HepG2 (cell line): ENCODE results near the gene PURB.

Experiments
- CHD2 ChIP-seq: IDR thresholded peaks from 2 replicates; pipeline ENCODE4 v1.6.1; 2011; ENCODE audit warnings: low read depth, low read length, improper control_type of control experiment
- EP300 ChIP-seq, 3 experiments: sonication (generic) in 1 of 3; formaldehyde crosslinking in 1 of 3; IDR thresholded peaks; 2 replicates each; pipeline versions ENCODE4 v1.5.1 to v1.6.1; 2011 to 2020; ENCODE audit warnings: low read depth in 2 of 3, low read length in 2 of 3, borderline replicate concordance in 1 of 3, improper control_type of control experiment in 1 of 3, mild to moderate bottlenecking in 1 of 3, missing genetic modification reagents in 1 of 3, moderate library complexity in 1 of 3
- JUND ChIP-seq: sonication (generic); formaldehyde crosslinking; IDR thresholded peaks from 2 replicates; pipeline ENCODE4 v1.8.0; 2022; ENCODE audit warnings: mild to moderate bottlenecking, missing genetic modification reagents
- KLF12 ChIP-seq: sonication (generic); formaldehyde crosslinking; IDR thresholded peaks from 2 replicates; pipeline ENCODE4 v1.4.0; 2020; ENCODE audit warnings: missing genetic modification reagents, borderline replicate concordance
- NFIC ChIP-seq: IDR thresholded peaks from 2 replicates; pipeline ENCODE4 v1.6.1; 2012; ENCODE audit warnings: mild to moderate bottlenecking, low read length, inconsistent platforms
- TEAD3 ChIP-seq: optimal IDR thresholded peaks from 2 replicates; pipeline ENCODE3; 2016; ENCODE audit warnings: borderline replicate concordance
- TF ChIP-seq, protein P1 (sequence below): sonication (generic); formaldehyde crosslinking; IDR thresholded peaks from 2 replicates; pipeline ENCODE4 v1.4.0; 2020; ENCODE audit warnings: low read depth, mild to moderate bottlenecking, missing genetic modification reagents
- TF ChIP-seq, protein P2 (sequence below): sonication (generic); formaldehyde crosslinking; IDR thresholded peaks from 2 replicates; pipeline ENCODE4 v1.4.0; 2020; ENCODE audit warnings: missing genetic modification reagents, mild to moderate bottlenecking, borderline replicate concordance
- TF ChIP-seq, protein P3 (sequence below): sonication (generic); formaldehyde crosslinking; IDR thresholded peaks from 2 replicates; pipeline ENCODE4 v1.9.0; 2022; ENCODE audit warnings: missing genetic modification reagents, mild to moderate bottlenecking, borderline replicate concordance

DNA sequence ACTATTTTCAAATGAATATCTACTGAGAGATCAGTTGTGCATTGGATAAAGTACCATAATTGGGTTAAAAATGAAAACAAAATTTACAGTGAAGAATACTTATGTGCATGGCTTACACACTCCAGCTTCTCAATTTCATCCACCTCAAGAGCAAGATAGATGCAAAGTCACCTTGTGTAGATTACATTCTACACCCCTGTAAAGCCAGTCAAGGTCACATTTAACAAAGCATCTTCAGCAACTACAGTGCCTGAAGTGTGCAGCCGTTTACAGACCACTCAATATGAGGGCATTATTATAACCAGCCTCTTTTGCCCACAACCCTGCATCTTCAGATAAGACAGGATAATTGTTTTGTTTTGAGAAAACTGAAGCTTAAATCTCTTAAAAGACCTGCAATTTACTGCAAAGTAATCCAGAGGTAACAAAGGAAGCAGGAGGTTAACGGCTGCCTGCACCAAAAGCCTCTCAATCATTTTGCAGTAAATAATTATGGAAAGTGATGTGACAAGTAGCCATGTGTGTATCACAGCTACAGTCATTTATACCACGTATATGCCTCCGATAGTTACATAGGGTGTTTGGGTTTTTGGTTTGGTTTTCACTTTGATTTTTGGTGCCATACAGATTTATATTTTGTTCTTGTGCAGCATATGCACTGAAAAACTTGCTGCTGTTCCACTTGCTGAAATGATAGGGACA, 4.9 kb downstream of the PURB start:
- no peak for TF ChIP-seq CHD2
- no peak for TF ChIP-seq KLF12 (CRISPR knock-in tag)
- TF ChIP-seq, protein P1, sequence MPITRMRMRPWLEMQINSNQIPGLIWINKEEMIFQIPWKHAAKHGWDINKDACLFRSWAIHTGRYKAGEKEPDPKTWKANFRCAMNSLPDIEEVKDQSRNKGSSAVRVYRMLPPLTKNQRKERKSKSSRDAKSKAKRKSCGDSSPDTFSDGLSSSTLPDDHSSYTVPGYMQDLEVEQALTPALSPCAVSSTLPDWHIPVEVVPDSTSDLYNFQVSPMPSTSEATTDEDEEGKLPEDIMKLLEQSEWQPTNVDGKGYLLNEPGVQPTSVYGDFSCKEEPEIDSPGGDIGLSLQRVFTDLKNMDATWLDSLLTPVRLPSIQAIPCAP (CRISPR knock-in tag), result no peak
- TF ChIP-seq, protein P2, sequence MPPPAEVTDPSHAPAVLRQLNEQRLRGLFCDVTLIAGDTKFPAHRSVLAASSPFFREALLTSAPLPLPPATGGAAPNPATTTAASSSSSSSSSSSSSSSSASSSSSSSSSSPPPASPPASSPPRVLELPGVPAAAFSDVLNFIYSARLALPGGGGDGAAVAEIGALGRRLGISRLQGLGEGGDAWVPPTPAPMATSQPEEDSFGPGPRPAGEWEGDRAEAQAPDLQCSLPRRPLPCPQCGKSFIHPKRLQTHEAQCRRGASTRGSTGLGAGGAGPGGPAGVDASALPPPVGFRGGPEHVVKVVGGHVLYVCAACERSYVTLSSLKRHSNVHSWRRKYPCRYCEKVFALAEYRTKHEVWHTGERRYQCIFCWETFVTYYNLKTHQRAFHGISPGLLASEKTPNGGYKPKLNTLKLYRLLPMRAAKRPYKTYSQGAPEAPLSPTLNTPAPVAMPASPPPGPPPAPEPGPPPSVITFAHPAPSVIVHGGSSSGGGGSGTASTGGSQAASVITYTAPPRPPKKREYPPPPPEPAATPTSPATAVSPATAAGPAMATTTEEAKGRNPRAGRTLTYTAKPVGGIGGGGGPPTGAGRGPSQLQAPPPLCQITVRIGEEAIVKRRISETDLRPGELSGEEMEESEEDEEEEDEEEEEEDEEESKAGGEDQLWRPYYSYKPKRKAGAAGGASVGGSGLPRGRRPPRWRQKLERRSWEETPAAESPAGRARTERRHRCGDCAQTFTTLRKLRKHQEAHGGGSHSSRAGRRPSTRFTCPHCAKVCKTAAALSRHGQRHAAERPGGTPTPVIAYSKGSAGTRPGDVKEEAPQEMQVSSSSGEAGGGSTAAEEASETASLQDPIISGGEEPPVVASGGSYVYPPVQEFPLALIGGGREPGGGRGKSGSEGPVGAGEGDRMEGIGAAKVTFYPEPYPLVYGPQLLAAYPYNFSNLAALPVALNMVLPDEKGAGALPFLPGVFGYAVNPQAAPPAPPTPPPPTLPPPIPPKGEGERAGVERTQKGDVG (CRISPR knock-in tag), result no peak
- TF ChIP-seq, protein P3, sequence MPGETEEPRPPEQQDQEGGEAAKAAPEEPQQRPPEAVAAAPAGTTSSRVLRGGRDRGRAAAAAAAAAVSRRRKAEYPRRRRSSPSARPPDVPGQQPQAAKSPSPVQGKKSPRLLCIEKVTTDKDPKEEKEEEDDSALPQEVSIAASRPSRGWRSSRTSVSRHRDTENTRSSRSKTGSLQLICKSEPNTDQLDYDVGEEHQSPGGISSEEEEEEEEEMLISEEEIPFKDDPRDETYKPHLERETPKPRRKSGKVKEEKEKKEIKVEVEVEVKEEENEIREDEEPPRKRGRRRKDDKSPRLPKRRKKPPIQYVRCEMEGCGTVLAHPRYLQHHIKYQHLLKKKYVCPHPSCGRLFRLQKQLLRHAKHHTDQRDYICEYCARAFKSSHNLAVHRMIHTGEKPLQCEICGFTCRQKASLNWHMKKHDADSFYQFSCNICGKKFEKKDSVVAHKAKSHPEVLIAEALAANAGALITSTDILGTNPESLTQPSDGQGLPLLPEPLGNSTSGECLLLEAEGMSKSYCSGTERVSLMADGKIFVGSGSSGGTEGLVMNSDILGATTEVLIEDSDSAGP (CRISPR knock-in tag), result no peak
- no peak for TF ChIP-seq NFIC
- no peak for TF ChIP-seq TEAD3 (CRISPR knock-in tag)
- no peak for TF ChIP-seq EP300 (IDR thresholded peaks at IDR 0.05; ENCODE audit: low read depth in 2 of 2, low read length in 2 of 2)
- TF ChIP-seq EP300 (CRISPR knock-in tag; IDR thresholded peaks at IDR 0.05; ENCODE audit: borderline replicate concordance), result no peak
- TF ChIP-seq JUND, result no peak
